Activated T-helper 9 cell treated with anti-CD3 and anti-CD28 coated beads, Interleukin-2, amount 50 U/mL, for 16 hours (primary cell): ENCODE measurements around the gene FAM217B.

ENCODE experiments used
- DNase-seq: peaks from one replicate; pipeline ENCODE4 v3.0.0-alpha.2; 2020; ENCODE audit warnings: low read depth

The FAM217B gene, protein sequence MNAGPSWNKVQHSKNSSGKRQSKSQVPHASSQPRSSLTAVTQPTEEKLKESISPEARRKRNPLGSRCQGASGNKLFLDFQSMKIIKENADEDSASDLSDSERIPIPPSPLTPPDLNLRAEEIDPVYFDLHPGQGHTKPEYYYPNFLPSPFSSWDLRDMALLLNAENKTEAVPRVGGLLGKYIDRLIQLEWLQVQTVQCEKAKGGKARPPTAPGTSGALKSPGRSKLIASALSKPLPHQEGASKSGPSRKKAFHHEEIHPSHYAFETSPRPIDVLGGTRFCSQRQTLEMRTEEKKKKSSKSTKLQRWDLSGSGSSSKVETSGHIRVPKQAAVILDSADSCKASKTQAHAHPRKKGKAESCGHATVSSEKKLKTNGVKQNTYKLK

DNA sequence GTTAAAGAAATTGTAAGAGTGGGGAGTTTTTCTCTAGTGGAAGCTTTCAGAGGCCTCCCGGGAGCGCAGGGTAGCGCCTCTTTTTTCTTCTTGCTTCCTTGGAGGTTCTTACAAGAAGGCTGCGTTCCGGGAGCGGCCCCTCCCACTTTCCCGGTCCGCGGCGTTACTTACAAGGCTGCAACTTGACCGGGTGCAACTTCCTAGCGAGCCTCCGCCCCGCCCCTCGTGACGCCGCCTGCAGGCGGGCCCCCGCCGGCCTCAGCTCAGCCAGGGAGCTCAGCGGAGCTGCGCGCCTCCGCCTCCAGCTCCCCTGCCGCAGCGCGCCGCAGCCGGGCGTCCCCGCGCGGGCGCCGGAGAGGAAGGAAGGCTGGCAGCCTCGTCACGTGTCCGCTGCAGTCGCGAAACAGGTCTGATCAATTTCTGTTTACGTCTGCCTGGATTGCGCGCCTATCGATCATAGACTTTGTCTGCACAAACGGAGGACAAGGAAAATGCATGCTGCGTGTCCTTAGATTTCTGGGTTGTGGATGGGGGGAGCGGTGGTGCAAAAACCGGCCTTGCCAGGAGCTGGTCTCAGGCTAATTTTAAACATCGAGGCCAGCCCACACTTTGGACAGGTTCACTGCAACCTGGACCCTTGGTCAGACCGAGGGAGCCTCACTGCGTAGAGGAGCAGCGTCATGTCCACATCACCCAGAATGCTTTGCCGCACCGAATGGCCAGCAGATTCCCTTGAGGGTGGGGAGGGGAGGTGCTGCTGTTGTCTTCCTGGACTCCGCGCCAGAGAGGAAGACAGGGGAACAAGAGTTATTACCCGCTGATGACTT lies at the start of gene FAM217B, which contains the start of gene PPP1R3D:
TSS of gene FAM217B (plus strand) at position 261 of the 827 bp plus-strand sequence. CDS start 3,555 bp downstream, outside the sequence.
TSS of gene PPP1R3D (minus strand) at position 177 of the 827 bp plus-strand sequence. CDS start 374 bp downstream, outside the sequence.
- peak; percentile 83 for DNase-seq

DNA sequence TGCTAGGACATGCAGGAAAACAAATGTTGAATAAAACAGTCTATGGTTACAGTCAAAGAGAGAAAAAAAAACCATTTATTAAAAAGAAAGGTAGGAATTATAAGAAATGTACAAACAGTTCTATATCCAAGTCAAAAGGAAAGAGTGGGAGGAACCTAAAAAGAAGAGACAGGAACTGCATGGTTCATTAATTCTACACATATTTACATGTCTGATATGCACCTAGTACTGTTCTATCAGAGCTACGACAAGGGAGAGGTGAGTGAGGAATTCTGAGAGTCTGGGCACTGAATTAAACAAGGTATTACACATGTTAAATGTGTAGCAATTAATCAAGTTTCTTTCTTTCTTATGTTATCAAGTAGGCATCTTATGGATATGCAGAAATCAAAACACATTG lies 48.6 kb upstream of the FAM217B start:
- no peak for DNase-seq

DNA sequence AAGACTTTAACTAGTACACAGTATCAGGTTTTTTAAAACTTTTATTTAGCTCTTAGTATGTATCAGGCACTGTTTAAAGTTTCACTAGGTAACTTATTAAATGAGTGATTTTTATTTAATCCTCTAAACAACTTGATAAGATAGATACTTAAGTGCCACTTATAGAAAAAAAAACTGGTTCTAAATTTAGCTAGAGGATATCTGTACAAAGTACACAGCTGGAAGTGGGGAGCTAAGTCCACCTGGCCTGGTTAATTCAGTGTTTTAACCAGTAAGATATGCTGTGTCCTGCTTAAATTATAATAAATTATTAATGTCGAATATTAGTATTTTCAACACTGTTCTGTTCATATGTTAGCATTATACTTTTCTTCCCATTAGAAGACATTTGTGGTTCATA lies 44.3 kb upstream of the FAM217B start:
- no peak for DNase-seq

DNA sequence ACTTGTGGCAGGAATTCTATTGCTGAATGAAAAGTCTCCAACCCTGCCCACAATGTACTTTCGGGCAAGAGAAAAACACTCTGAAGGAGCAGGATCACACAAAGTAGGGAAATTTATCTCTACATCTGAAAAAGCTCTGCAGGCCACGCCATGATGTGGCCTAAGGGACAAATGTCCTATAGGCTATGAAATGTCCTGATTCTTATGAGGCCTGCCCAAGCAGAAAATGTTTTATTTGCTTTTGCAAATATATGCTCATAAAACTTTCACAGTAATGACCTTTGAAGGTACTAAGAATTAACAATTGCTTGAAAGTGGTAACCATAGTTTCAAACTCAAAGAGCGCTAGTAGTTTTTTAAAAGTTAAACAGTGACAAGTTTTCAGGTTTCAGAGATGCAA lies 37.7 kb upstream of the FAM217B start:
- no peak for DNase-seq

DNA sequence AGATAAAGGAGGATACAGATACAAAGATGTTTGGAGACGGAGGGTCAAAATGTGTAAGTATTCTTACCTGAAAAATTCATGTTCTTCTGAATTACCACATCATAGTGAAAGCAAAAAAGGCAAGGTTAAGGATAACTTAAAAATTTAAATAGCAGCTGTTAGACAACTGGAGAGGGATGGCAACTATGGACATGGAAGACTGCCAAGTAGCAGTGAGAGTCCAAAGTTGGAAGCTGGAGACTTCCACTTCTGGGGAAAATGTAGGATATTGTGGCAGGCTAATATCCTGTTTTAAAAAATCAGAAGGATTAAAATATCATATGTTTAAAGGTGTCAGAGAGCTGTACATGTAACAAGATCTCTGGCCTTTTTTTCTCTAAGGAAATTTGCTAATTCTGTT lies 36.6 kb upstream of the FAM217B start:
- DNase-seq, result no peak

DNA sequence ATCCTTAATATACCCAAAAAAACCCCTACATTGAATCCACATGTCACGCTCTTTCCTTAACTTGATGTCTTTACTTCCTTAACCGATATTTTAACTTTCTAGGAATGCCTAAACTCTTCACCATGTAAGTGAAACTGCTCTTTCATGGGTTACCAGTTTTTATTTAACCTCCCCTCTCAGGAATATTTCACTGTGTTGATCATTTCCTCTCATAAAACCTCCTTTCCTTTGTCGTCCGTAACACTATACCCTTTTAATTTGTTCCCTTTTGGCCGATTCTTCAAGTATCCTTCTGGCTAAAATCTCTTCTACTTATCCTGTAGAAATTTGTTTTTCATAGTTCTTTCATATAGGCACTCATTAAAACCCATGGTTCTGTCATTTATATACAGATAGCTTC lies 31.3 kb upstream of the FAM217B start:
- no peak for DNase-seq

DNA sequence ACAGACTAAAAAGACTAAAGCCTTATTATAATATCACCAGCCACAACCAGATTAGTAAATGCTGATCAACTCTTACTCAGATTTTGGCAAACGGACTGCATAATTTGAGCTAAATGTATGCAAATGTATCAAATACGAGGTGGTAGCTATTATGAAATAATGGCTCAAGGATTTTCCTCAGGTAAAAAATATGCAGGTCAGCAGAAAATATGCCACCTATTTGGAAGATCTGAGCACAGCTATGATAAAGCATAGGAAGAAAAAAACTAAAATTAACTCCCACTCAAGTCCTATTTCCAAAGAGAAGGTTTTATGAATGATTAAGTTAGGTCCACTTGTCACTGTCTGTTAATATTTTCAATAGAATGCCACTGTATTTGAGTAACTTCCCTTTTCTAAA lies 29.1 kb upstream of the FAM217B start:
- no peak for DNase-seq

DNA sequence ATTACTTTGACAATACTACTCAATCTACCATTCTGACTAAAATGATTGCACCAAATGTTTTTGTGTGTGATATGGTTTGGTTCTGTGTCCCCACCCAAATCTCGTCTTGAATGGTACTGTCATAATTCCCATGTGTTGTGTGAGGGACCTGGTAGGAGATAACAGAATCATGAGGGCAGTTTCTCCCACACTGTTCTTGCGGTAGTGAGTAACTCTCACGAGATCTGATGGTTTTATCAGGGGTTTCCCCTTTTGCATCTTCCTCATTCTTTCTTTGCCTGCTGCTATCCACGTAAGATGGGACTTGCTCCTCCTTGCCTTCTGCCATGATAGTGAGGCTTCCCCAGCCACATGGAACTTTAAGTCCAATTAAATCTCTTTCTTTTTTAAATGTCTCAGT lies 27.6 kb upstream of the FAM217B start:
- DNase-seq, result no peak

DNA sequence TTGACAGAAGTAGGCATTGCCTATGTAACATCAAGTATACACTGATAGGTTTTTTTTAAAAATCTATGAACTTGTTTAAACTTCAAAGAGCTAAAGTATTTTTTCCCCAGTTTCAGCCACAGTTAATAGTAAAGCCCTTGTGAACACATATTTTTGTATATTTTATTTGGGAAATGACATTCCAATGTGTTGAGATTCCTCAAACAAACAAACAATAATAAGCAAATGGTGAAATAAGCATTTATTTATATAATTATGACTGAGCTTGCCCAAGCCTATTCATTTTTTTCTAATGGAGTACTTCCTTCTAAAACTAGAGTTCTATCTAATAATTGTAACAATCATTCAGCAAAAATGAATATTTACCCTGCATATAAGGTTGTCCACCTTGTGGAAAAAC lies 19.2 kb upstream of the FAM217B start:
- no peak for DNase-seq

DNA sequence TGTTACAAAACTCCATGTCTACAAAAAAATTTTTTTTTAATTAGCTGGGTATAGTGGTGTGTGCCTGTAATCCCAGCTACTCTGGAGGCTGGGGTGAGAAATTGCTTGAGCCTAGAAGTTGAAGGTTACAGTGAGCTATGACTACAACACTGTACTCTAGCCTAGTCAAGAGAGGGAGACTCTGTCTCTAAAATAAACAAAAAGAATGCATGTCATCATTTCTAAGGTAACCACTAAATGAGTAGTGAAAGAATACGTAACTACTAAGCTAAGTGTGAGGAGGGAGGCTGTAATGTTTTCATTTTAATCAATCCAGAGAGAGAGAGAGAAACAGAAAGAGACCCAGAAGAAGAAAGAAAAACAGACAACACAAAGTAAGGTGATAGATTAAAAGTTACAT lies 16.7 kb upstream of the FAM217B start:
- no peak for DNase-seq

DNA sequence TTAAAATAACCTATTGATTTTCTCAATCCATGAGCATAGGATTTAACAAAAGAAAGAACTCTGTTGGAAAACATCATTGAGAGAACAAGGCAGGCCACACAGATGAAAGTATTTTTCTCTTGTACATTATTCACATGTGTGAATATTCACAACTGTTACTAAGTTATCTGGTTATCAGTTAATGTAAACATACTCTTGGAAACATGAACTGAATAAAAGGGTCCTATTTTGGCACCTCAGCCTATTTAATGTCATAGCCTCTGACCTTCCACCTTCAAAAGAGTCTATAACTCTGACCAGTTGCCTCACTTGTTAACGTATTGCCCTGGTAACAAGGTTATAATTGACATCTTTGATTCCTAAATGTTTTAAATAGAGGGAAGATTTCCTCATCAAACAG lies 14.8 kb upstream of the FAM217B start:
- no peak for DNase-seq

DNA sequence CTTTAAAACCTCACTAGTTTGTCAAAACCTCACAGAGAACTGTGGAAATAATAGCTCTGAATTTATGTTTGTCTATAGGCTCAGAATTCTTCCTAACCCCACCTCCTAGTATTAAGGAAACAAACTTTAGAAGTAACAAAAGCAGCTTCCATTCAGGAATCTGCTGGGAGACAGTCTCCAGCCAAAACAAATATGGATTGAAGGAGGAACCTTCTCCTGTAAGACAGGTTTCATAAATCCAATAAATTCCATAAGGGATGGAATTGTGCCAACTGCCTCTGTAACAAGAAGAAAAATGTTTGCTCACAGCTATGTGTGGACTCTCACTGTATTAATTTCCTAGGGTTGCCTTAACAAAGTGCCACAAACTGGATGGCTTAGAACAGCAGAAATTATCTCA lies 14.3 kb upstream of the FAM217B start:
- DNase-seq, result no peak

DNA sequence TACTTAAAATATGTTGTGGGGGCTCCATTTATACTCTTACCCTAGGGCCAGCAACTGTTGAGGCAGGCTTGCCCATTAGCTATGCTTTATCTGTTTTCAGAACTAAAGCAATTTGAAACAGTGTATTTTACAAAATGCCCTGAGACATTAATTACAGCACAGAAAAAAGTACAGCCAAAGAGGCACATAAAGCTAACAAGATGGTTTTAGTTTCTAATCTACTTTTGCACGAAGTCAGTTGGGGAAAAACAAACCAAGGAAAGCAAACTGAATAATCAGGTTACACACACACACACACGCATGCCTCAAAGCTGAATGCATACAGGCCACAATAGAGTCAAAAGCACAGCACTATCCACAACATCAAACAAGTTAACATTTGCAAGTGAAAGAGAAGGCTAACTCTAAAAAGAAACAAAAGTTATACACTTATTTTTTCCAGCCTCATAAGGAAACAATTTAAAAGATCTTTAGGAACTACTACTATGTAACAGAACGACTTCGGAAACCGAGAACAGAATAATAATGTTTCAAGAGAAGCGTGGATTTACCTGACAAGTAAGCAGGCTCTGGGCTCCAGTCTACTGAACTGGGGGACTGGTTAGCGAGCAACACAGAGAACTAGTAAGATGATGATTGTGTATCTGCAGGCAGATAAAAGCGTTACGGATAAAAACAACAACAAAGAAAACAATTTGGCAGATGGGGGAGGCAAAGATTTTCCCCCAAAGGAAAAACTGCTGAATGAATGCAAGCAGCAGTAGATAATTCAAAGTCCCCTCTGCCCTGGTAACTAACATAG lies 8.5 kb upstream of the FAM217B start:
- no peak for DNase-seq

DNA sequence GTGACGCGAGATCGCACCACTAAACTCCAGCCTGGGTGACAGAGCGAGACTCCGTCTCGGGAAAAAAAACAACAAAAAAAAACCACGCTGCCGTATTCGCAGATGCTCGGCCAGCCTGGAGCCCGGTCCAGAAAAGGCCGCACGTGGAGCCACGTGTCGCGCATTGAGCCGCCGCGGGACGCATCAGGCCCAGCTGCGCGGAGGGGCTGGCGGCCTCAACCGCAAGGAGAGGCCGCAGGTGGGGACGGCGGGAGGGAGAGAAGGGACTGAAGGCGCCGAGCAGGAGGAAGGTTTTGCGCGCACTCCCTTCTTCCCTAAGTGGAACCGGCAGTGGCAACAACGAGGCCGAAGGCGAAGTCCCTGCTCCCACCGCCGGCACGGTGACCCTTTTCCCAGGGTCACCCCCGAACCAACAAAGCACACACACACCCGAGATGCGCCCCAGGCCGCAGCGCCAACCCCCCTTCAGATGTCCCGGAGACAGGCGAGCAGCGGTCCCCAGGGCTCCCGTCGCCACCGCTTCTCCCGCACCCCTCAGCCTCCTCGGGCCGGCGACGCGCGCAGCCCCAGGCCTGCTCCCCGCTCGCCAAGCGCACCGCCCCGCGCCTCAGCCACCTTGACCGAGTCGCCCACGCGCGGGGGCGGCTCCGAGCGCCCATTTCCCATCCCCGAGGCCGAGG lies 7.4 kb upstream of the FAM217B start:
- DNase-seq, result no peak

DNA sequence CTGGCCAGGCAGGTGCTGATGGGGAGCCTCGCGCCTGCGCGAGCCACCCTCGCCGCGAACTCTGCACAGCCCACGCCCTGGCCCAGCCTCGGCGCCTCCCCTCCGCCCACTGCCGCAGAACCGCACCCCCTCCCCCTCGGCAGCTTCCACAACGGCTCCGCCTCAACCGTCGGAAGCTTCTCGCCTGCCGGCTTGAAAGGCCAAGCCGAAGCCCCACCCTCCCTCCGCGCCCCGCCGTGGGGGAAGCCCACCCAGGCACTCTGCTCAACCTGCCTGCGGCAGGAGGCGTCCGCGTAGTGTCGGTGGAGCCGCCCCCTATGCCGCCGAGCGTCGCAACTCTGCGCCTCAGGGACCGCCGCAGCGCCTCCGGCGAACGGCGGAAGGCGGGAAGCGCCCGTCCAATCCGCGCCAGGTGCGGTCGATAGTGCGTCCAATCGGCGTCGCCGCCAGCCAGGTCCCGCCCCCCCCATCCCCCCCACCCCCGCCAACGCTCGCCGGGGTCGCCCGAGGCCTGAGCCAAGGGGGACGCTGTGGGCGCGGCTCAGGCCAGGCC lies 6.8 kb upstream of the FAM217B start, which contains the start of gene SYCP2:
TSS of gene SYCP2 (minus strand) at position 342 of the 553 bp plus-strand sequence. CDS start 11,224 bp downstream, outside the sequence.
- peak; percentile 55 for DNase-seq

DNA sequence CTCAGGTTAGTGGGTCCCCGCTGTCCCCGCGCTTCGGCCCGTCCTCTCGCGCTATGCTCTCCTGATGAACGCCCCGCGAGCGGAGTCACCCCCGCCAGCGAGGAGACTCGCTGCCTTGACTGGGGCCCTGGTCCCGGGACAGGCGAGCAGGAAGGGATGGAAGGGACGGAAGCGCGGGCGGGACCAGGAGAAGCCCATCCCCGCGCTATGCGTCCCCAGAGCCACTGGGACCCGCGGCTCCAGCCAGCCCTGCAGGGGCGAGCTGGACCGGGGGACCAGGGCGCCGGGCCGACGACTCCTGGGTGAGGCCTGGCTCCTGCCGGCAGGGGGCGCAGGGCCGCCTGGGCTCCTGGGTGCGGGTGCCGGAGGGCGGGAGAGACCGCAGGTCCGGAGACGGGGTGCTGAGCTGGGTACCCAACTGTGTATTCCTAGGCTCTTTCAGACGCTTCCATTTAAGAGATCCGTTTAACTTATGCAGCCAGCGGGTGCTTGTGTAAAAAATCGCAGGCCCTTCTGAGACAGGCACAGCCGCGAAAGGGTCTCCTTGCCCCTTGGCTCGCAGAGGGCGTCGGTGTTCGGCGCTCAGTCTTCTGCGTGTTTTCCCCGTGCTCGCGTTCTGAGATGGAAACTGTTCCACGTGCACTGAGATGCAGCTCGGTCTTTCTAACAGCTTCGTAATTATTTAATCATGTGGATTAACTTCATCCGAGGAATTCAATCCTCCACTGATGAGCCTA lies 6.2 kb upstream of the FAM217B start:
- DNase-seq, result peak; percentile 74

DNA sequence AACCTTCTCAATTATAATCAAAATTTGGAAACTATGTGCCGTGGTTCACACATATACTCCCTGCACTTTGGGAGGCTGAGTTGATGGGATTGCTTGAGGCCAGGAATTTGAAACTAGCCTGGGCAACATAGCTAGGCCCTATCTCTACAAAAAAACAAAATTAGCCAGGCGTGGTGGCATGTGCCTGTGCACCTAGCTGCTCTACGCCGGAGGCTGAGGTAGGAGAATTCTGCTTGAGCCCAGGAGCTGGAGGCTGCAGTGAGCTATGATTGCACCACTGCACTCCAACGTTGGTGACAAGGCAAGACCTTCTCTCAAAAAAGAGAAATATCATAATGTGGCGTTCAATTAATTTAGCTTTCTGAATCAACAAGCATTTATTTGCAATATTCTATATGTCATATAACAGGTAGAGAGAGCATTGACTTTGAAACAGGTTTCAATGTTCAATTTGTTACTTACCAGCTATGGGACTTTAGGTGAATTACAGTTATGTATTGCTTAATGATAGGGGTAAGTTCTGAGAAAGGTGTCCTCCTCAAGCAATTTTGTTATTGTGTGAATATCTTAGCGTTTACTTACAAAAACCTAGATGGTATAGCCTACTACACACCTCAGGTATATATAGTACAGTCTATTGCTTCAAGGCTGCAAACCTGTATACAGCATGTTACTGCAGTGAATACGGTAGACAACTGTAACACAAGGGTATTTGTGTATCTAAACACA lies 4.6 kb upstream of the FAM217B start:
- DNase-seq, result no peak

DNA sequence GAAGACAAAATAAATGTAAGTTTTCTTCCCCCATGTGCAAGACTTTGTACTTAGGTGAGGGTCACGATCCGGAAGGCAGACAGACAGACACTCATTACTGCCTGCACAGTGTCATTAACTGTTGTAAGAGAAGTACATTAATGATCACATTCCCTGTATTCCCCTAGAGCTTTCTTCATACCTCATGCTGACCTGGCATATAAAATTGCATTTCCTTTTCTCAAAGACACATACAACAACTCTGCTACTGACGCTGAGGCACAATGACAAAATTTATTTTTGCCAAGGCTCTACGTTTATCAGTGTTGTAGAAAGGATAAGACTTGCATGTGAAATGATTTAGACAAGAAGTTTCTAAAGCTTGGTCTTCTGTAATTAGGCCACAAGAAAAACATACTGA lies 3.8 kb upstream of the FAM217B start:
- DNase-seq, result no peak

DNA sequence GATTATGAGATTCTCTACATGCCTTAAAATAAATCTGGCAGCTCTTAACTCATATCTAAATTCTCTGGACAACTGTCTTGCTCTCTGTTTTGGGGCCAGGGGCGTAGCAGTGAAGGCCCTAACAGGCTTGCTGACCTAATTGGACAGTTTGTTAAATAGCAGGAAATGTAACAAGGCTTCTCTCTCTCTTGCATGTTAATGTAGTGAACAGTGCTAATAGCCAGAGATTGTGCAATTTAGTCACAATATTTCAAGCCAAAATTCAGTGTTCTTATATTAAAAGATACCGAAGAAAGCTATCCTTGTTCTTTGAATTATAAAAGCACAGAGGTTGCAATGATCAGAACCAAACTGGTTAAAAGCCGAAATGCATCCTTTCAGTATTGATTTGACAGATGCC lies 3.0 kb upstream of the FAM217B start:
- no peak for DNase-seq

DNA sequence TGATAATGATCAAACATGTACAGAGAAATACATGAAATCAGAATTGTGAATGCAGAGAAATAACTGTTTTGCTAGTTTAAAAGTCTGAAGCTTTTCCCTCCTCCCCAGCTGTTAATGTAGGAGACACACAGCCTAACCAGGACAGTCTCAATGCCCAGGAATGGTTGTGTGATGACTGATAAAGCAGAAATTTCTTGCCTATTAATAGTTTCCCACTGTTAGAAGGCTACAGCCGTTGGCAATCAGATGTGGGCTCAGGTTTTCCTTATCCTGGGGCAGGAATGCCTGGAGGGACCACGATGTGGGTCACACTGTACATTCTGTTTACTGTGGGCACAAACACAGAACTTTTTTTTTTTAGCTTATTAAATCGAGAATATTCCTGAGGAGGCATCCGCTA lies 2.0 kb upstream of the FAM217B start:
- DNase-seq, result no peak
